GM21825 (cell line): ENCODE data around the gene SDHC.
"Not testable (repeated sequence)": the region's sequence is repeated elsewhere in the genome, so short reads cannot be mapped to it uniquely, and the experiment has no call there.

Source experiments
- ATAC-seq: cut with Tn5 transposase; IDR thresholded peaks from one replicate; pipeline ENCODE4 v1.9.1; 2021; ENCODE audit warnings: mild to moderate bottlenecking, moderate library complexity; ENCODE audit not compliant: unreplicated experiment

Gene SDHC

GRCh38 chr1:161381707-161382106, 67.5 kb downstream of the SDHC start:
- ATAC-seq: no peak

- ATAC-seq: no peak
Measured at GRCh38 chr1:161382214-161383019, 68.2 kb downstream of the SDHC start.

GRCh38 chr1:161388639-161389038, 74.5 kb downstream of the SDHC start:
- ATAC-seq: no peak

GRCh38 chr1:161389158-161389557, 75.0 kb downstream of the SDHC start:
- ATAC-seq: not testable (repeated sequence)

GRCh38 chr1:161389691-161390558, 75.7 kb downstream of the SDHC start:
- peak; percentile 72 for ATAC-seq

GRCh38 chr1:161390559-161390858, 76.3 kb downstream of the SDHC start:
- ATAC-seq: no peak

GRCh38 chr1:161391136-161391535, 77.0 kb downstream of the SDHC start:
- ATAC-seq: not testable (repeated sequence)

- no peak for ATAC-seq
Measured at GRCh38 chr1:161391611-161392010, 77.4 kb downstream of the SDHC start.

GRCh38 chr1:161393151-161393550, 79.0 kb downstream of the SDHC start:
- no peak for ATAC-seq

GRCh38 chr1:161397038-161397437, 82.9 kb downstream of the SDHC start:
- ATAC-seq: not testable (repeated sequence)

GRCh38 chr1:161398900-161399256, 84.7 kb downstream of the SDHC start:
- no peak for ATAC-seq

- peak; percentile 70 for ATAC-seq
Measured at GRCh38 chr1:161399257-161399998, 85.2 kb downstream of the SDHC start.

- no peak for ATAC-seq
Measured at GRCh38 chr1:161402446-161402845, 88.3 kb downstream of the SDHC start.

- ATAC-seq: no peak
Measured at GRCh38 chr1:161404051-161404597, 89.9 kb downstream of the SDHC start.

- not testable (repeated sequence) for ATAC-seq
Measured at GRCh38 chr1:161406551-161406950, 92.4 kb downstream of the SDHC start.

GRCh38 chr1:161407451-161407985, 93.3 kb downstream of the SDHC start:
- ATAC-seq: no peak

- ATAC-seq: no peak
Measured at GRCh38 chr1:161408429-161409052, 94.4 kb downstream of the SDHC start.

- not testable (repeated sequence) for ATAC-seq
Measured at GRCh38 chr1:161409848-161410635, 95.9 kb downstream of the SDHC start.

GRCh38 chr1:161410636-161410970, 96.4 kb downstream of the SDHC start:
- ATAC-seq: not testable (repeated sequence)
